H9 (cell line): ENCODE results near the gene GLYAT. TPM values are rescaled to one million over a fixed set of nuclear protein-coding genes. Genes with fewer than 3 reads are reported as not detected.

Experiments
- DNase-seq: peaks from one replicate; pipeline ENCODE4 v3.0.0-alpha.2; 2017
- H2AFZ ChIP-seq: one replicate; pipeline ENCODE4 v1.6.1; 2013; ENCODE audit warnings: mild to moderate bottlenecking, low read length, control low read depth, moderate library complexity
- H2AK5ac ChIP-seq: 2 replicates; pipeline ENCODE4 v1.6.1; 2013; ENCODE audit warnings: low read length, control low read depth, mixed read lengths; ENCODE audit not compliant: insufficient read length
- H2BK120ac ChIP-seq: one replicate; pipeline ENCODE4 v1.6.1; 2013; ENCODE audit warnings: low read depth, mild to moderate bottlenecking, low read length, control low read depth, inconsistent platforms; ENCODE audit not compliant: poor library complexity, severe bottlenecking
- H2BK12ac ChIP-seq: 2 replicates; pipeline ENCODE4 v1.6.1; 2013; ENCODE audit warnings: low read length, control low read depth, mixed read lengths, low read depth; ENCODE audit not compliant: insufficient read length
- H2BK15ac ChIP-seq: 2 replicates; pipeline ENCODE4 v1.6.1; 2013; ENCODE audit warnings: low read depth, low read length, control low read depth
- H2BK20ac ChIP-seq: one replicate; pipeline ENCODE4 v1.6.1; 2013; ENCODE audit warnings: low read depth, mild to moderate bottlenecking, low read length, control low read depth, inconsistent platforms; ENCODE audit not compliant: poor library complexity, severe bottlenecking
- H2BK5ac ChIP-seq: 2 replicates; pipeline ENCODE4 v1.6.1; 2013; ENCODE audit warnings: low read length, control low read depth, mixed read lengths; ENCODE audit not compliant: insufficient read length
- H3K14ac ChIP-seq: 2 replicates; pipeline ENCODE4 v1.6.1; 2013; ENCODE audit warnings: low read length, control low read depth; ENCODE audit not compliant: insufficient read depth
- H3K18ac ChIP-seq: 2 replicates; pipeline ENCODE4 v1.6.1; 2013; ENCODE audit warnings: low read depth, mild to moderate bottlenecking, mixed read lengths, low read length, control low read depth; ENCODE audit not compliant: insufficient read length
- H3K23ac ChIP-seq: 2 replicates; pipeline ENCODE4 v1.6.1; 2013; ENCODE audit warnings: low read length, control low read depth, mixed read lengths, low read depth; ENCODE audit not compliant: insufficient read length
- H3K23me2 ChIP-seq: 2 replicates; pipeline ENCODE4 v1.6.1; 2013; ENCODE audit warnings: low read depth, mild to moderate bottlenecking, mixed read lengths, low read length, control low read depth; ENCODE audit not compliant: insufficient read length, poor library complexity, severe bottlenecking
- H3K27ac ChIP-seq: 2 replicates; pipeline ENCODE4 v1.5.1; 2013; ENCODE audit warnings: low read length, control low read depth, mixed read lengths, low read depth; ENCODE audit not compliant: insufficient read length
- H3K27me3 ChIP-seq: 2 replicates; pipeline ENCODE4 v1.6.1; 2013; ENCODE audit warnings: low read length, control low read depth, inconsistent platforms; ENCODE audit not compliant: insufficient read depth
- H3K4ac ChIP-seq: 2 replicates; pipeline ENCODE4 v1.6.1; 2013; ENCODE audit warnings: low read depth, mild to moderate bottlenecking, control low read depth, inconsistent platforms, low read length, moderate library complexity
- H3K4me1 ChIP-seq: 2 replicates; pipeline ENCODE4 v1.6.1; 2013; ENCODE audit warnings: low read length, control low read depth, inconsistent platforms; ENCODE audit not compliant: insufficient read depth
- H3K4me2 ChIP-seq: 2 replicates; pipeline ENCODE4 v1.6.1; 2013; ENCODE audit warnings: low read length, control low read depth, mixed read lengths; ENCODE audit not compliant: insufficient read length, insufficient read depth
- H3K56ac ChIP-seq: 2 replicates; pipeline ENCODE4 v1.6.1; 2013; ENCODE audit warnings: low read depth, mild to moderate bottlenecking, mixed read lengths, low read length, control low read depth; ENCODE audit not compliant: insufficient read length
- H3K79me1 ChIP-seq: 2 replicates; pipeline ENCODE4 v1.6.1; 2013; ENCODE audit warnings: low read depth, mild to moderate bottlenecking, moderate library complexity, low read length, control low read depth, inconsistent platforms; ENCODE audit not compliant: insufficient read depth, poor library complexity, severe bottlenecking
- H3K79me2 ChIP-seq: 2 replicates; pipeline ENCODE4 v1.6.1; 2013; ENCODE audit warnings: low read length, control low read depth, inconsistent platforms; ENCODE audit not compliant: insufficient read depth
- H3K9ac ChIP-seq: 2 replicates; pipeline ENCODE4 v1.6.1; 2013; ENCODE audit warnings: low read length, control low read depth, mixed read lengths; ENCODE audit not compliant: insufficient read length; ENCODE audit errors: extremely low read depth
- H3K9me3 ChIP-seq: one replicate; pipeline ENCODE4 v1.6.1; 2013; ENCODE audit warnings: low read depth, low read length, inconsistent platforms; ENCODE audit not compliant: control insufficient read depth
- H3T11ph ChIP-seq: one replicate; pipeline ENCODE4 v1.6.1; 2013; ENCODE audit warnings: mild to moderate bottlenecking, low read length, control low read depth, inconsistent platforms
- H4K20me1 ChIP-seq: one replicate; pipeline ENCODE4 v1.6.1; 2013; ENCODE audit not compliant: control insufficient read depth, insufficient read length, insufficient read depth
- H4K5ac ChIP-seq: 2 replicates; pipeline ENCODE4 v1.6.1; 2013; ENCODE audit warnings: low read depth, mild to moderate bottlenecking, mixed read lengths, low read length, control low read depth; ENCODE audit not compliant: insufficient read length
- H4K8ac ChIP-seq: replicated peaks from 2 replicates; pipeline ENCODE4 v1.6.1; 2013; ENCODE audit warnings: low read length, control low read depth, mixed read lengths, low read depth; ENCODE audit not compliant: insufficient read length
- H4K91ac ChIP-seq: 2 replicates; pipeline ENCODE4 v1.6.1; 2013; ENCODE audit warnings: low read depth, mild to moderate bottlenecking, moderate library complexity, mixed read lengths, low read length, control low read depth; ENCODE audit not compliant: insufficient read length
- H3K27ac Mint-ChIP-seq, 3 experiments: 2 replicates in 2 of 3; 3 replicates in 1 of 3; pipeline ENCODE4 v1.8.0; 2020 to 2021; ENCODE audit warnings: mixed read lengths in 3 of 3, mild to moderate bottlenecking in 1 of 3, moderate library complexity in 1 of 3
- H3K27me3 Mint-ChIP-seq: 2 replicates; pipeline ENCODE4 v1.8.0; 2021; ENCODE audit warnings: low read depth, mild to moderate bottlenecking, moderate library complexity, mixed read lengths
- H3K36me3 Mint-ChIP-seq, 3 experiments: 2 replicates in 2 of 3; 3 replicates in 1 of 3; pipeline ENCODE4 v1.8.0; 2020 to 2021; ENCODE audit warnings: low read depth in 3 of 3, mixed read lengths in 3 of 3; ENCODE audit not compliant: insufficient read depth in 1 of 3
- H3K4me1 Mint-ChIP-seq, 2 experiments: 2 replicates each; pipeline ENCODE4 v1.8.0; 2020; ENCODE audit warnings: mixed read lengths in 2 of 2
- H3K4me3 Mint-ChIP-seq, 2 experiments: 2 replicates in 1 of 2; 3 replicates in 1 of 2; pipeline ENCODE4 v1.8.0; 2020 to 2021; ENCODE audit warnings: mild to moderate bottlenecking in 2 of 2, mixed read lengths in 2 of 2, moderate library complexity in 1 of 2
- H3K9me3 Mint-ChIP-seq, 2 experiments: 2 replicates in 1 of 2; 3 replicates in 1 of 2; pipeline ENCODE4 v1.8.0; 2020; ENCODE audit warnings: mild to moderate bottlenecking in 2 of 2, mixed read lengths in 2 of 2, moderate library complexity in 1 of 2
- CTCF ChIP-seq: fragments of 200-600 bp; sonication (generic); conservative IDR thresholded peaks from 3 replicates; pipeline ENCODE4 v1.8.0; 2021; ENCODE audit warnings: antibody characterized with exemption, mild to moderate bottlenecking
- WGBS: extraction: QIAGEN DNeasy Blood & Tissue Kit; methylation state at CpG from one replicate; pipeline ENCODE4 v1.1.7; 2013; ENCODE audit warnings: missing lambda C conversion rate, low lambda C conversion rate, mixed read lengths; ENCODE audit not compliant: insufficient read length; ENCODE audit errors: extremely low coverage; 5-methylcytosine and 5-hydroxymethylcytosine counted together
- total RNA-seq: library from RNA; stranded (reverse); gene quantifications from 2 replicates; pipeline ENCODE4 v1.2.1, GENCODE V29; 2021

Gene GLYAT
- total RNA-seq, 1 experiment from 2014 or later = not detected

- H4K20me1 ChIP-seq = no peaks in the 10 kb centered on the region
- no peak overlapping the region for H4K5ac ChIP-seq
- no peak overlapping the region for H2BK15ac ChIP-seq
- H3K4me1 ChIP-seq = no peaks in the 10 kb centered on the region
- H3K79me2 ChIP-seq = no peaks in the 10 kb centered on the region
- no peak overlapping the region for H2BK20ac ChIP-seq
- H3T11ph ChIP-seq = no peak overlapping the region
- H3K56ac ChIP-seq = no peak overlapping the region
- H3K27me3 ChIP-seq = no peaks in the 10 kb centered on the region
- peaks cover 75% of the 10 kb centered on the region for H3K9me3 ChIP-seq
- no peak overlapping the region for H2BK120ac ChIP-seq
- Mint-ChIP-seq H3K27me3 (no peaks in the 10 kb centered on the region; the same call in 1 of the 2 replicates), H3K36me3 (peaks cover under 1 to 28% (median 5%) of the 10 kb centered on the region in 3 experiments; a peak in 5 of 7 replicates), H3K4me3 (no peak overlapping the region), H3K4me1 (no peaks in the 10 kb centered on the region), H3K27ac (no peak overlapping the region), H3K9me3 (peaks cover 79 to 82% of the 10 kb centered on the region in 2 experiments)
- H2AK5ac ChIP-seq = no peak overlapping the region
- no peak overlapping the region for H2BK5ac ChIP-seq
- no CpG with 5 or more reads among the region's 1 CpG for WGBS
- H3K4me2 ChIP-seq = no peak overlapping the region
- no peak overlapping the region for H2AFZ ChIP-seq
- H3K4ac ChIP-seq = no peak overlapping the region
- H3K18ac ChIP-seq = no peak overlapping the region
- no peak overlapping the region for H3K23ac ChIP-seq
- no peak for TF ChIP-seq CTCF
- H4K8ac ChIP-seq = no peak overlapping the region
- no peak overlapping the region for H2BK12ac ChIP-seq
- H4K91ac ChIP-seq = no peak overlapping the region
- no peaks in the 10 kb centered on the region for H3K79me1 ChIP-seq
- H3K14ac ChIP-seq = no peak overlapping the region
- H3K9ac ChIP-seq = no peak overlapping the region
- H3K23me2 ChIP-seq = no peaks in the 10 kb centered on the region
- DNase-seq = no peak
- H3K27ac ChIP-seq = no peak overlapping the region
Measured at GRCh38 chr11:58741127-58741526, 9.4 kb upstream of the GLYAT start.
